GM12878 (cell line): ENCODE data around the gene ATP6V0D1.

ENCODE experiments used
- PAX5 ChIP-seq: IDR thresholded peaks from 2 replicates; pipeline ENCODE4 v1.6.1; 2011; ENCODE audit warnings: low read depth, low read length, borderline replicate concordance
- POLR2AphosphoS2 ChIP-seq: IDR thresholded peaks from 2 replicates; pipeline ENCODE4 v1.6.1; 2011; ENCODE audit warnings: low read depth, mild to moderate bottlenecking, low read length, improper control_type of control experiment, moderate library complexity
- SREBF2 ChIP-seq: IDR thresholded peaks from 2 replicates; pipeline ENCODE4 v1.6.1; 2012; ENCODE audit warnings: mild to moderate bottlenecking, low read length
- ZNF217 ChIP-seq: fragments of 450-650 bp; IDR thresholded peaks from 2 replicates; pipeline ENCODE4 v1.6.1; 2017; ENCODE audit warnings: antibody characterized with exemption, mild to moderate bottlenecking
- TF ChIP-seq, protein P1 (sequence below): fragments of 450-650 bp; IDR thresholded peaks from 2 replicates; pipeline ENCODE4 v1.6.1; 2017; ENCODE audit warnings: mild to moderate bottlenecking
- TF ChIP-seq, protein P2 (sequence below), 3 experiments: IDR thresholded peaks in 2 of 3; conservative IDR thresholded peaks in 1 of 3; 2 replicates each; pipeline ENCODE4 v1.5.1; 2011; ENCODE audit warnings: low read depth in 3 of 3, low read length in 3 of 3, mild to moderate bottlenecking in 3 of 3, control low read depth in 2 of 3, moderate library complexity in 2 of 3, inconsistent platforms in 1 of 3, mixed read lengths in 1 of 3; ENCODE audit not compliant: control insufficient read depth in 2 of 3, insufficient read depth in 1 of 3; ENCODE audit errors: extremely low read depth in 1 of 3

DNA sequence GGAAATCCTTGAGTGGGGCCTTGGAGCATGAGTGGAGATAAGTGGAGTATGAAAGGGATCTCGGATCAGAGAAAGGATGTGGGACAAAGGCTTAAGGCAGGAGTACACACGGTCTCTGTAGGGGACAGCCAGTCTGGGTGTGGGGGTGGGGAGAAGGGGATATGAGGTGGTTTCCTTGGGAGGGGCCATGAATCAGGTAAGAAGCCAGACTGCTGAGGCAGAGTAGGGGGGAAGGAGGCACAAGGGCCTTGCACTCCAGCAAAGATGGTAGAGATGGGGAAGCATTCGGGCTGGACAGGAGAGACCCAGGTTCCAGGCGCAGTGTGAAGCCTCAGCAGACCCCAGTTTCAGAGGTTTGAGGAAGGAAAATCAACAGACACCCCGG is 48.5 kb downstream of the ATP6V0D1 start:
- TF ChIP-seq PAX5, result no peak
- TF ChIP-seq SREBF2, result no peak
- TF ChIP-seq, protein P1, sequence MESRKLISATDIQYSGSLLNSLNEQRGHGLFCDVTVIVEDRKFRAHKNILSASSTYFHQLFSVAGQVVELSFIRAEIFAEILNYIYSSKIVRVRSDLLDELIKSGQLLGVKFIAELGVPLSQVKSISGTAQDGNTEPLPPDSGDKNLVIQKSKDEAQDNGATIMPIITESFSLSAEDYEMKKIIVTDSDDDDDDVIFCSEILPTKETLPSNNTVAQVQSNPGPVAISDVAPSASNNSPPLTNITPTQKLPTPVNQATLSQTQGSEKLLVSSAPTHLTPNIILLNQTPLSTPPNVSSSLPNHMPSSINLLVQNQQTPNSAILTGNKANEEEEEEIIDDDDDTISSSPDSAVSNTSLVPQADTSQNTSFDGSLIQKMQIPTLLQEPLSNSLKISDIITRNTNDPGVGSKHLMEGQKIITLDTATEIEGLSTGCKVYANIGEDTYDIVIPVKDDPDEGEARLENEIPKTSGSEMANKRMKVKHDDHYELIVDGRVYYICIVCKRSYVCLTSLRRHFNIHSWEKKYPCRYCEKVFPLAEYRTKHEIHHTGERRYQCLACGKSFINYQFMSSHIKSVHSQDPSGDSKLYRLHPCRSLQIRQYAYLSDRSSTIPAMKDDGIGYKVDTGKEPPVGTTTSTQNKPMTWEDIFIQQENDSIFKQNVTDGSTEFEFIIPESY, result no peak
- TF ChIP-seq, protein P2, sequence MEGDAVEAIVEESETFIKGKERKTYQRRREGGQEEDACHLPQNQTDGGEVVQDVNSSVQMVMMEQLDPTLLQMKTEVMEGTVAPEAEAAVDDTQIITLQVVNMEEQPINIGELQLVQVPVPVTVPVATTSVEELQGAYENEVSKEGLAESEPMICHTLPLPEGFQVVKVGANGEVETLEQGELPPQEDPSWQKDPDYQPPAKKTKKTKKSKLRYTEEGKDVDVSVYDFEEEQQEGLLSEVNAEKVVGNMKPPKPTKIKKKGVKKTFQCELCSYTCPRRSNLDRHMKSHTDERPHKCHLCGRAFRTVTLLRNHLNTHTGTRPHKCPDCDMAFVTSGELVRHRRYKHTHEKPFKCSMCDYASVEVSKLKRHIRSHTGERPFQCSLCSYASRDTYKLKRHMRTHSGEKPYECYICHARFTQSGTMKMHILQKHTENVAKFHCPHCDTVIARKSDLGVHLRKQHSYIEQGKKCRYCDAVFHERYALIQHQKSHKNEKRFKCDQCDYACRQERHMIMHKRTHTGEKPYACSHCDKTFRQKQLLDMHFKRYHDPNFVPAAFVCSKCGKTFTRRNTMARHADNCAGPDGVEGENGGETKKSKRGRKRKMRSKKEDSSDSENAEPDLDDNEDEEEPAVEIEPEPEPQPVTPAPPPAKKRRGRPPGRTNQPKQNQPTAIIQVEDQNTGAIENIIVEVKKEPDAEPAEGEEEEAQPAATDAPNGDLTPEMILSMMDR (IDR thresholded peaks at IDR 0.05 in 2 of 3, conservative IDR thresholded peaks at IDR 0.05 in 1 of 3; ENCODE audit: control insufficient read depth in 2 of 3, extremely low read depth in 1 of 3, insufficient read depth in 1 of 3, low read depth in 3 of 3, low read length in 3 of 3), result no peak
- no peak for TF ChIP-seq ZNF217
- TF ChIP-seq POLR2AphosphoS2, result no peak
